H1 (cell line): ENCODE measurements around the gene CCDC192. TPM values are rescaled to one million over a fixed set of nuclear protein-coding genes. Genes with fewer than 3 reads are reported as not detected.

Source experiments
- CTCF ChIA-PET: fragments of 300-600 bp; sonication (Branson Sonifier 250); formaldehyde crosslinking; loops from one replicate; lab custom pipeline; 2021; ENCODE audit not compliant: partially characterized antibody; lab: Charles Lee
- POLR2A ChIA-PET: fragments of 300-600 bp; sonication (Branson Sonifier 250); formaldehyde crosslinking; loops from one replicate; lab custom pipeline; 2021; ENCODE audit warnings: inconsistent platforms; ENCODE audit not compliant: partially characterized antibody; lab: Charles Lee
- DNase-seq, 2 experiments: peaks; one replicate each; pipeline versions ENCODE4 v3.0.0 to v3.0.0-alpha.2; 2010 to 2022; ENCODE audit warnings: low spot score in 2 of 2, low read depth in 1 of 2, mixed read lengths in 1 of 2
- FAIRE-seq: peaks from 2 replicates; lab custom pipeline; 2011; peaks lifted over from hg19 to GRCh38; lab: Jason Lieb, UNC
- H2AFZ ChIP-seq: 2 replicates; pipeline ENCODE4 v1.8.1; 2012; ENCODE audit warnings: low read length, inconsistent platforms
- H2AK5ac ChIP-seq: 2 replicates; pipeline ENCODE4 v1.6.1; 2013; ENCODE audit warnings: low read depth, low read length
- H2BK120ac ChIP-seq: replicated peaks from 2 replicates; pipeline ENCODE3; 2013; ENCODE audit warnings: low read depth, low read length, inconsistent platforms
- H2BK12ac ChIP-seq: 2 replicates; pipeline ENCODE4 v1.6.1; 2013; ENCODE audit warnings: low read depth, low read length
- H2BK15ac ChIP-seq: 2 replicates; pipeline ENCODE4 v1.6.1; 2013; ENCODE audit warnings: low read length
- H2BK20ac ChIP-seq: 2 replicates; pipeline ENCODE4 v1.6.1; 2013; ENCODE audit warnings: low read length
- H2BK5ac ChIP-seq: 2 replicates; pipeline ENCODE4 v1.6.1; 2013; ENCODE audit warnings: low read depth, low read length
- H3K14ac ChIP-seq: 2 replicates; pipeline ENCODE4 v1.6.1; 2013; ENCODE audit warnings: inconsistent platforms; ENCODE audit not compliant: insufficient read length
- H3K18ac ChIP-seq: 2 replicates; pipeline ENCODE4 v1.6.1; 2013; ENCODE audit warnings: low read length; ENCODE audit errors: extremely low read depth
- H3K23ac ChIP-seq: 2 replicates; pipeline ENCODE4 v1.6.1; 2013; ENCODE audit warnings: inconsistent platforms; ENCODE audit not compliant: insufficient read length
- H3K23me2 ChIP-seq: 2 replicates; pipeline ENCODE4 v1.6.1; 2013; ENCODE audit warnings: low read depth, low read length
- H3K27ac ChIP-seq: 2 replicates; pipeline ENCODE4 v1.6.1; 2011; ENCODE audit warnings: low read depth, low read length, inconsistent platforms
- H3K27me3 ChIP-seq, 4 experiments: replicated peaks in 1 of 4; 1 replicate in 1 of 4; 2 replicates in 3 of 4; pipeline versions ENCODE4 v1.6.1 to v1.8.1; 2011 to 2013; ENCODE audit warnings: low read length in 3 of 4, mild to moderate bottlenecking in 3 of 4, inconsistent platforms in 2 of 4, mixed read lengths in 2 of 4, moderate library complexity in 1 of 4; ENCODE audit not compliant: control insufficient read depth in 3 of 4, insufficient read depth in 3 of 4; ENCODE audit errors: extremely low read depth in 1 of 4
- H3K36me3 ChIP-seq, 4 experiments: 2 replicates each; pipeline versions ENCODE4 v1.6.1 to v1.8.1; 2011 to 2013; ENCODE audit warnings: mild to moderate bottlenecking in 4 of 4, low read length in 3 of 4, moderate library complexity in 2 of 4, control low read depth in 1 of 4, inconsistent platforms in 1 of 4; ENCODE audit not compliant: insufficient read depth in 4 of 4, control insufficient read depth in 2 of 4
- H3K4ac ChIP-seq: replicated peaks from 2 replicates; pipeline ENCODE3; 2013; ENCODE audit warnings: low read length, low read depth, mixed read lengths, inconsistent platforms; ENCODE audit not compliant: insufficient read length
- H3K4me1 ChIP-seq, 4 experiments: replicated peaks in 1 of 4; 1 replicate in 1 of 4; 2 replicates in 3 of 4; pipeline versions ENCODE4 v1.6.1 to v1.8.1; 2011 to 2013; ENCODE audit warnings: low read length in 3 of 4, inconsistent platforms in 2 of 4, mixed read lengths in 1 of 4; ENCODE audit not compliant: insufficient read depth in 4 of 4, control insufficient read depth in 3 of 4
- H3K4me2 ChIP-seq, 2 experiments: 2 replicates each; pipeline versions ENCODE4 v1.6.1 to v1.8.1; 2011 to 2013; ENCODE audit warnings: low read depth in 2 of 2, low read length in 2 of 2, control low read depth in 1 of 2, inconsistent platforms in 1 of 2, mild to moderate bottlenecking in 1 of 2; ENCODE audit not compliant: insufficient read depth in 1 of 2
- H3K4me3 ChIP-seq, 4 experiments: fragments of 200-600, 300-600 bp in 1 of 4; sonication (generic), shearing (Covaris generic), sonication (Bioruptor Twin) in 1 of 4; 2 replicates each; pipeline versions ENCODE4 v1.5.1 to v1.8.1; 2011 to 2016; ENCODE audit warnings: low read length in 4 of 4, low read depth in 3 of 4, control low read depth in 2 of 4, inconsistent platforms in 2 of 4, mild to moderate bottlenecking in 2 of 4, mixed read lengths in 1 of 4, moderate library complexity in 1 of 4; ENCODE audit not compliant: insufficient read depth in 2 of 4; ENCODE audit errors: extremely low read depth in 1 of 4
- H3K56ac ChIP-seq: replicated peaks from 2 replicates; pipeline ENCODE3; 2013; ENCODE audit warnings: low read depth, mild to moderate bottlenecking, mixed read lengths, low read length, inconsistent platforms; ENCODE audit not compliant: insufficient read length
- H3K79me1 ChIP-seq: 2 replicates; pipeline ENCODE4 v1.6.1; 2013; ENCODE audit warnings: low read depth, low read length, control low read depth
- H3K79me2 ChIP-seq, 2 experiments: 2 replicates each; pipeline versions ENCODE4 v1.6.1 to v1.8.1; 2012 to 2013; ENCODE audit warnings: low read length in 2 of 2, mild to moderate bottlenecking in 2 of 2, inconsistent platforms in 1 of 2; ENCODE audit not compliant: insufficient read depth in 2 of 2, control insufficient read depth in 1 of 2
- H3K9ac ChIP-seq, 4 experiments: replicated peaks in 1 of 4; 1 replicate in 1 of 4; 2 replicates in 3 of 4; pipeline versions ENCODE4 v1.6.1 to v1.8.1; 2011 to 2013; ENCODE audit warnings: low read depth in 3 of 4, low read length in 3 of 4, control low read depth in 2 of 4, mild to moderate bottlenecking in 2 of 4, moderate library complexity in 2 of 4, inconsistent platforms in 1 of 4; ENCODE audit errors: extremely low read depth in 1 of 4
- H3K9me3 ChIP-seq, 2 experiments: 2 replicates each; pipeline versions ENCODE4 v1.6.1 to v1.8.1; 2012 to 2013; ENCODE audit warnings: mild to moderate bottlenecking in 2 of 2, moderate library complexity in 2 of 2, control low read depth in 1 of 2, inconsistent platforms in 1 of 2, low read depth in 1 of 2, low read length in 1 of 2, mixed read lengths in 1 of 2; ENCODE audit not compliant: insufficient read depth in 2 of 2
- H4K20me1 ChIP-seq, 2 experiments: replicated peaks in 1 of 2; 2 replicates each; pipeline versions ENCODE3 to v1.8.1; 2011 to 2013; ENCODE audit warnings: inconsistent platforms in 2 of 2, low read length in 2 of 2, mild to moderate bottlenecking in 1 of 2; ENCODE audit not compliant: insufficient read depth in 2 of 2, control insufficient read depth in 1 of 2
- H4K5ac ChIP-seq: 2 replicates; pipeline ENCODE4 v1.6.1; 2013; ENCODE audit warnings: low read length, low read depth, mixed read lengths, inconsistent platforms; ENCODE audit not compliant: insufficient read length
- H4K8ac ChIP-seq: 2 replicates; pipeline ENCODE4 v1.8.0; 2013; ENCODE audit warnings: mild to moderate bottlenecking, moderate library complexity, low read length, inconsistent platforms; ENCODE audit not compliant: insufficient read depth; ENCODE audit errors: extremely low read depth
- H4K91ac ChIP-seq: replicated peaks from 2 replicates; pipeline ENCODE3; 2013; ENCODE audit warnings: low read length, mixed read lengths, inconsistent platforms; ENCODE audit not compliant: insufficient read length
- CBX5 ChIP-seq: fragments of 300-800, 300-1000 bp; sonication (generic); IDR thresholded peaks from 2 replicates; pipeline ENCODE4 v1.7.1; 2016; ENCODE audit warnings: antibody characterized with exemption, low read length, low read depth
- CEBPB ChIP-seq: IDR thresholded peaks from 2 replicates; pipeline ENCODE4 v1.6.1; 2012; ENCODE audit warnings: low read depth, low read length
- EZH2 ChIP-seq: fragments of 200-600 bp; sonication (generic); IDR thresholded peaks from 2 replicates; pipeline ENCODE4 v1.7.1; 2012; ENCODE audit warnings: low read depth, mild to moderate bottlenecking, moderate library complexity, low read length, inconsistent platforms; ENCODE audit not compliant: severe bottlenecking
- FOSL1 ChIP-seq: IDR thresholded peaks from 2 replicates; pipeline ENCODE4 v1.6.1; 2011; ENCODE audit warnings: mild to moderate bottlenecking, low read depth, low read length, moderate library complexity; ENCODE audit not compliant: insufficient read depth
- HDAC2 ChIP-seq, 2 experiments: fragments of 300-600 bp in 1 of 2; sonication (generic) in 1 of 2; IDR thresholded peaks; 2 replicates each; pipeline ENCODE4 v1.6.1; 2011 to 2012; ENCODE audit warnings: low read depth in 2 of 2, low read length in 2 of 2, mild to moderate bottlenecking in 2 of 2, moderate library complexity in 2 of 2, borderline replicate concordance in 1 of 2, inconsistent platforms in 1 of 2
- MAFK ChIP-seq: IDR thresholded peaks from 2 replicates; pipeline ENCODE4 v1.6.1; 2012; ENCODE audit warnings: low read depth, mild to moderate bottlenecking, improper control_type of control experiment, low read length
- PHF8 ChIP-seq: fragments of 200-600 bp; sonication (generic); conservative IDR thresholded peaks from 2 replicates; pipeline ENCODE4 v1.7.1; 2012; ENCODE audit warnings: low read depth, mild to moderate bottlenecking, inconsistent platforms, low read length, moderate library complexity
- RFX5 ChIP-seq: IDR thresholded peaks from 2 replicates; pipeline ENCODE4 v1.6.1; 2011; ENCODE audit warnings: low read depth, low read length, improper control_type of control experiment, borderline replicate concordance
- SIRT6 ChIP-seq: IDR thresholded peaks from one replicate; pipeline ENCODE4 v1.7.1; 2012; ENCODE audit warnings: low read length, inconsistent platforms
- SP2 ChIP-seq: IDR thresholded peaks from 2 replicates; pipeline ENCODE4 v1.6.1; 2012; ENCODE audit warnings: mild to moderate bottlenecking, low read length, inconsistent platforms
- SP4 ChIP-seq: IDR thresholded peaks from 2 replicates; pipeline ENCODE4 v1.6.1; 2012; ENCODE audit warnings: low read length, inconsistent platforms
- TAF1 ChIP-seq: IDR thresholded peaks from 2 replicates; pipeline ENCODE4 v1.6.1; 2011; ENCODE audit warnings: mild to moderate bottlenecking, low read depth, low read length
- YY1 ChIP-seq: IDR thresholded peaks from 2 replicates; pipeline ENCODE4 v1.6.1; 2011; ENCODE audit warnings: low read depth, mild to moderate bottlenecking, low read length
- WGBS, 2 experiments: shearing (Covaris generic) in 1 of 2; methylation state at CpG; one replicate each; pipeline versions ENCODE4 v1.1.6 to v1.1.7; 2013 to 2015; ENCODE audit warnings: low lambda C conversion rate in 2 of 2, mixed read lengths in 2 of 2, inconsistent platforms in 1 of 2, low coverage in 1 of 2, missing lambda C conversion rate in 1 of 2; ENCODE audit not compliant: insufficient replicate concordance in 2 of 2, insufficient coverage in 1 of 2, insufficient read length in 1 of 2; ENCODE audit errors: extremely low coverage in 1 of 2, missing lambda C conversion rate in 1 of 2; 5-methylcytosine and 5-hydroxymethylcytosine counted together
- polyA plus RNA-seq, 7 experiments: library from polyadenylated mRNA; depleted of rRNA in 3 of 7; stranded (reverse) in 5 of 7; unstranded in 2 of 7; fragments of >200 nt in 5 of 7; fragments of 200-250 nt in 2 of 7; gene quantifications; 1 replicate in 5 of 7; 2 replicates in 1 of 7; 4 replicates in 1 of 7; pipeline versions ENCODE4 v1.2.1 to v1.2.3, GENCODE V29; 2011 to 2013; ENCODE audit warnings: missing spikeins in 2 of 7, mixed read lengths in 2 of 7
- total RNA-seq: library from RNA; stranded (reverse); fragmentation: NEBNext Ultra II Directional; extraction: Animal tissue kit (Norgen Biotek cat#: 25700); gene quantifications from 2 replicates; pipeline ENCODE4 v1.2.1, GENCODE V29; 2021

The CCDC192 gene
- total and polyA plus RNA-seq, 2 of the 8 experiments (the other 6 are each of a cell fraction or from before 2014, with no cell fraction given), result 0.61 TPM; not detected in 1

DNA sequence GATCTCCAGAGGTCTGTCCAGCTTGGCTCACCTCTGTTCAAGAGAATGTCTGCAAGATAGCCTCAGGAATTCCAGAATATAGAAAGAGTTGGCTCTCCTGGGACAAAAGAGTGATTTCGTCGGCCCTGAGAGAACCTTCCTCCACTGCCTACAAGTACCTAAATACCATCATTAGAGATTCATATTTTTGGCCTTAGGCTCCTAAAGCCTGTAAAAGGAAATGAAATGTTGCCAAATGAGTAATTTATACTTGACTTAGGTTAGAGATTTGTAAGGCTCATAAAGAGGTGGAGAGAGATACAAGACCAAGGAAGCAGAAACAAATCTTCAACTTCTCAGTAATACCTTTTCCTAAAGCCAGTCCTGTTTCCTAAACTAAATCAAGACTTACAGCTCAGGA is 146.2 kb downstream of the CCDC192 start:
- Histone ChIP-seq H4K8ac (no peak overlapping the region), H3K23ac (no peak overlapping the region), H4K91ac (no peak overlapping the region), H3K18ac (no peak overlapping the region; the same call in 1 of the 2 replicates), H3K79me1 (no peaks in the 10 kb centered on the region), H2BK12ac (no peak overlapping the region), H2BK20ac (no peak overlapping the region), H3K4ac (no peak overlapping the region), H3K4me1 (peaks cover 0 to 3% (median under 1%) of the 10 kb centered on the region in 4 experiments; a peak in 4 of 7 replicates), H3K23me2 (no peaks in the 10 kb centered on the region), H3K36me3 (no peaks in the 10 kb centered on the region), H2AFZ (no peak overlapping the region), H3K9ac (no peak overlapping the region), H4K5ac (no peak overlapping the region), H3K4me3 (no peak overlapping the region), H2BK5ac (no peak overlapping the region), H2BK15ac (no peak overlapping the region), H4K20me1 (no peaks in the 10 kb centered on the region), H2AK5ac (no peak overlapping the region), H3K56ac (no peak overlapping the region), H3K9me3 (no peaks in the 10 kb centered on the region), H2BK120ac (no peak overlapping the region), H3K4me2 (no peak overlapping the region), H3K27ac (no peak overlapping the region), H3K27me3 (no peaks in the 10 kb centered on the region), H3K79me2 (no peaks in the 10 kb centered on the region), H3K14ac (no peak overlapping the region)
- ChIA-PET CTCF (interaction anchor here (1.2 to 2.3 kb wide), 3 partner anchors 10 to 22 kb away, joined by 3 to 11 read pairs (median 5); no protein-coding TSS in a partner anchor), POLR2A (no interaction called here)
- 92% methylated on average over 2 of the region's 2 CpGs; no CpG with 5 or more reads in 1 of the 2 experiments for WGBS, 2 experiments
- FAIRE-seq, result no peak
- DNase-seq, result no peak
- no peak for TF ChIP-seq FOSL1
- TF ChIP-seq CBX5, result no peak
- no peak for TF ChIP-seq RFX5
- no peak for TF ChIP-seq EZH2
- TF ChIP-seq MAFK, result no peak
- no peak for TF ChIP-seq HDAC2 (IDR thresholded peaks at IDR 0.05; ENCODE audit: borderline replicate concordance in 1 of 2, low read depth in 2 of 2, low read length in 2 of 2)
- no peak for TF ChIP-seq SP4
- TF ChIP-seq PHF8, result no peak
- no peak for TF ChIP-seq TAF1
- no peak for TF ChIP-seq CEBPB
- no peak for TF ChIP-seq SP2
- no peak for TF ChIP-seq YY1
- no peak for TF ChIP-seq SIRT6
